ENCODE data around the gene IFITM2.
"Not testable (repeated sequence)": the region's sequence is repeated elsewhere in the genome, so short reads cannot be mapped to it uniquely, and the experiment has no call there.

Gene IFITM2

GRCh38 chr11:326842-327580, 19.4 kb downstream of the IFITM2 start:
- DNase-seq: peak; percentile 31

- DNase-seq: peak; percentile 36
Observed at GRCh38 chr11:327581-327923, 19.9 kb downstream of the IFITM2 start.

GRCh38 chr11:328012-328411, 20.4 kb downstream of the IFITM2 start:
- no peak for DNase-seq

- not testable (repeated sequence) for DNase-seq
Observed at GRCh38 chr11:328516-329100, 21.0 kb downstream of the IFITM2 start.

GRCh38 chr11:329886-330253, 22.3 kb downstream of the IFITM2 start:
- DNase-seq: no peak

GRCh38 chr11:330307-330693, 22.7 kb downstream of the IFITM2 start:
- DNase-seq: no peak

- no peak for DNase-seq
Observed at GRCh38 chr11:330694-331357, 23.2 kb downstream of the IFITM2 start.

GRCh38 chr11:331358-332060, 23.9 kb downstream of the IFITM2 start:
- DNase-seq: no peak

GRCh38 chr11:332651-333480, 25.2 kb downstream of the IFITM2 start:
- DNase-seq: no peak

GRCh38 chr11:333616-334263, 26.1 kb downstream of the IFITM2 start:
- DNase-seq: not testable (repeated sequence)

- DNase-seq: no peak
Observed at GRCh38 chr11:334264-334994, 26.8 kb downstream of the IFITM2 start.

GRCh38 chr11:335779-336658, 28.4 kb downstream of the IFITM2 start:
- DNase-seq: peak; percentile 45

GRCh38 chr11:336659-337198, 29.1 kb downstream of the IFITM2 start:
- no peak for DNase-seq

- DNase-seq: no peak
Observed at GRCh38 chr11:337711-338110, 30.1 kb downstream of the IFITM2 start.

GRCh38 chr11:339963-340362, 32.3 kb downstream of the IFITM2 start:
- DNase-seq: no peak

GRCh38 chr11:340539-341512, 33.2 kb downstream of the IFITM2 start:
- no peak for DNase-seq

GRCh38 chr11:342328-342727, 34.7 kb downstream of the IFITM2 start:
- no peak for DNase-seq

GRCh38 chr11:344836-345578, 37.4 kb downstream of the IFITM2 start:
- no peak for DNase-seq

Measured in fibroblast of skin of scalp (primary cell).